Right atrium auricular region (tissue), 2 donors: ENCODE measurements around the gene ATP6V1D. TPM values are rescaled to one million over a fixed set of nuclear protein-coding genes. Genes with fewer than 3 reads are reported as not detected.

Experiments
- DNase-seq: peaks from one replicate; pipeline ENCODE4 v3.0.0-alpha.2; 2019; ENCODE audit warnings: low spot score
- H3K27ac ChIP-seq, 2 donors: fragments of 200-600 bp; sonication (generic); 1 replicate in 1 of 2; 2 replicates in 1 of 2; pipeline ENCODE4 v1.5.1; 2016 to 2019
- H3K27me3 ChIP-seq, 2 donors: fragments of 200-600 bp; sonication (generic); one replicate each; pipeline versions ENCODE4 v1.5.1 to v1.6.0; 2017 to 2019
- H3K36me3 ChIP-seq: fragments of 200-600 bp; sonication (generic); one replicate; pipeline ENCODE4 v1.5.1; 2016
- H3K4me1 ChIP-seq, 2 donors: fragments of 200-600 bp; sonication (generic); one replicate each; pipeline versions ENCODE4 v1.5.1 to v1.6.0; 2017 to 2019
- H3K4me3 ChIP-seq, 2 donors: fragments of 200-600 bp; sonication (generic); 1 replicate in 1 of 2; 2 replicates in 1 of 2; pipeline ENCODE4 v1.5.1; 2017 to 2019; ENCODE audit warnings: mild to moderate bottlenecking in 1 of 2, moderate library complexity in 1 of 2
- H3K9me3 ChIP-seq, 2 donors: fragments of 200-600 bp; sonication (generic); one replicate each; pipeline ENCODE4 v1.5.1; 2019
- CTCF ChIP-seq, 2 donors: fragments of 200-600 bp; sonication (generic); IDR thresholded peaks; one replicate each; pipeline ENCODE4 v1.5.1; 2019; ENCODE audit warnings: antibody characterized with exemption in 2 of 2
- total RNA-seq, 2 donors: library from RNA; depleted of rRNA; stranded (reverse); fragments of >200 nt; gene quantifications; one replicate each; pipeline ENCODE4 v1.1.0, GENCODE V29; 2016

The ATP6V1D gene
- total RNA-seq, 2 donors from 2014 or later = 84.4 to 161 TPM

- DNase-seq = no peak
- Histone ChIP-seq H3K4me1 (no peaks in the 10 kb centered on the region), H3K27ac (no peak overlapping the region), H3K4me3 (no peak overlapping the region), H3K27me3 (no peaks in the 10 kb centered on the region), H3K9me3 (no peaks in the 10 kb centered on the region), H3K36me3 (no peaks in the 10 kb centered on the region)
- no peak for TF ChIP-seq CTCF (IDR thresholded peaks at IDR 0.05)
Measured at GRCh38 chr14:67395876-67396189, 36.2 kb upstream of the ATP6V1D start.

GRCh38 chr14:67395086-67395875, 35.7 kb upstream of the ATP6V1D start:
- Histone ChIP-seq H3K27me3 (no peaks in the 10 kb centered on the region), H3K27ac (no peak overlapping the region), H3K36me3 (no peaks in the 10 kb centered on the region), H3K4me3 (no peak overlapping the region), H3K9me3 (no peaks in the 10 kb centered on the region), H3K4me1 (no peaks in the 10 kb centered on the region)
- no peak for DNase-seq
- no peak for TF ChIP-seq CTCF (IDR thresholded peaks at IDR 0.05)

GRCh38 chr14:67393689-67394088, 34.1 kb upstream of the ATP6V1D start:
- H3K27me3 ChIP-seq = no peaks in the 10 kb centered on the region
- no peak overlapping the region for H3K27ac ChIP-seq
- no peaks in the 10 kb centered on the region for H3K4me1 ChIP-seq
- no peaks in the 10 kb centered on the region for H3K9me3 ChIP-seq
- DNase-seq = no peak
- H3K4me3 ChIP-seq = no peak overlapping the region
- no peak for TF ChIP-seq CTCF (IDR thresholded peaks at IDR 0.05)
- no peaks in the 10 kb centered on the region for H3K36me3 ChIP-seq

- no peaks in the 10 kb centered on the region for H3K27me3 ChIP-seq
- H3K9me3 ChIP-seq = no peaks in the 10 kb centered on the region
- no peaks in the 10 kb centered on the region for H3K36me3 ChIP-seq
- TF ChIP-seq CTCF (IDR thresholded peaks at IDR 0.05) = no peak
- no peak overlapping the region for H3K27ac ChIP-seq
- no peaks in the 10 kb centered on the region for H3K4me1 ChIP-seq
- no peak for DNase-seq
- no peak overlapping the region for H3K4me3 ChIP-seq
Measured at GRCh38 chr14:67392800-67393199, 33.2 kb upstream of the ATP6V1D start.

- Histone ChIP-seq H3K27me3 (no peaks in the 10 kb centered on the region), H3K9me3 (no peaks in the 10 kb centered on the region), H3K4me3 (no peak overlapping the region), H3K27ac (no peak overlapping the region), H3K4me1 (no peaks in the 10 kb centered on the region), H3K36me3 (no peaks in the 10 kb centered on the region)
- DNase-seq = no peak
- no peak for TF ChIP-seq CTCF (IDR thresholded peaks at IDR 0.05)
Measured at GRCh38 chr14:67392123-67392522, 32.5 kb upstream of the ATP6V1D start.

- Histone ChIP-seq H3K27me3 (no peaks in the 10 kb centered on the region), H3K36me3 (no peaks in the 10 kb centered on the region), H3K27ac (no peak overlapping the region), H3K4me3 (no peak overlapping the region), H3K9me3 (no peaks in the 10 kb centered on the region), H3K4me1 (no peaks in the 10 kb centered on the region)
- no peak for TF ChIP-seq CTCF (IDR thresholded peaks at IDR 0.05)
- DNase-seq = no peak
Measured at GRCh38 chr14:67391268-67391667, 31.7 kb upstream of the ATP6V1D start.
